GM13977 (cell line): Measurements from ENCODE around the gene TMEM178B.

Source experiments
- DNase-seq: peaks from one replicate; pipeline ENCODE4 v3.0.0; 2012; ENCODE audit warnings: low spot score
- in situ Hi-C: fragments of 300-500 bp; cut with MboI; formaldehyde crosslinking; loops from one replicate; pipeline ENCODE4 v1.12.0; 2022; ENCODE audit warnings: low sequenced_read_pairs, low pct_unique_long_range_greater_than_20kb, mixed read lengths, inconsistent platforms; ENCODE audit not compliant: unreplicated experiment
- TF ChIP-seq, protein P1 (sequence below): IDR thresholded peaks from 2 replicates; pipeline ENCODE4 v1.5.1; 2012; ENCODE audit warnings: mild to moderate bottlenecking, control low read depth; ENCODE audit not compliant: insufficient read depth; ENCODE audit errors: extremely low read depth, missing control alignments

Gene TMEM178B

GRCh38 chr7:141119187-141119586 is 45.3 kb downstream of the TMEM178B start:
- TF ChIP-seq, protein P1, sequence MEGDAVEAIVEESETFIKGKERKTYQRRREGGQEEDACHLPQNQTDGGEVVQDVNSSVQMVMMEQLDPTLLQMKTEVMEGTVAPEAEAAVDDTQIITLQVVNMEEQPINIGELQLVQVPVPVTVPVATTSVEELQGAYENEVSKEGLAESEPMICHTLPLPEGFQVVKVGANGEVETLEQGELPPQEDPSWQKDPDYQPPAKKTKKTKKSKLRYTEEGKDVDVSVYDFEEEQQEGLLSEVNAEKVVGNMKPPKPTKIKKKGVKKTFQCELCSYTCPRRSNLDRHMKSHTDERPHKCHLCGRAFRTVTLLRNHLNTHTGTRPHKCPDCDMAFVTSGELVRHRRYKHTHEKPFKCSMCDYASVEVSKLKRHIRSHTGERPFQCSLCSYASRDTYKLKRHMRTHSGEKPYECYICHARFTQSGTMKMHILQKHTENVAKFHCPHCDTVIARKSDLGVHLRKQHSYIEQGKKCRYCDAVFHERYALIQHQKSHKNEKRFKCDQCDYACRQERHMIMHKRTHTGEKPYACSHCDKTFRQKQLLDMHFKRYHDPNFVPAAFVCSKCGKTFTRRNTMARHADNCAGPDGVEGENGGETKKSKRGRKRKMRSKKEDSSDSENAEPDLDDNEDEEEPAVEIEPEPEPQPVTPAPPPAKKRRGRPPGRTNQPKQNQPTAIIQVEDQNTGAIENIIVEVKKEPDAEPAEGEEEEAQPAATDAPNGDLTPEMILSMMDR = no peak
- no peak for DNase-seq
- in situ Hi-C loops = no loop called here

DNA sequence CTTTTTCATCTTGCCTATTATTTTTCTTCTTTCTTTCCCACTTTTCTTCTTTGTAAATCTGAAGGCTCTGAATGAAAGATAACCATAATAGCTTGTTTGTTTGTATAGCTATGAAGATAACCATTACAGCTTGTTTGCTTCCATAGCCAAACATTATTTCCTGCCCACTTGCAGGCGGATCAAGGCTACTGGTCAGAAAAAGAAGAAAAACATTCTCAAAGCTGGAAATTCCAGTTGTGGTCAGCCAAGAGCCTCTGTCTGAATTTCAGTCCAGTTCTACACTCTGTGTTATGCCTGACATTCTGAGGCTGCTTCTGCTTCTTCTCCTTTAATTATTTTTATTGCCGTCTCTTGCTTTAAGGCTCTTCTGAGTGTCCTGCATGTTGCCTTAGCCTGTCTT is 48.9 kb downstream of the TMEM178B start:
- in situ Hi-C loops = no loop called here
- TF ChIP-seq, protein P1 = no peak

DNA sequence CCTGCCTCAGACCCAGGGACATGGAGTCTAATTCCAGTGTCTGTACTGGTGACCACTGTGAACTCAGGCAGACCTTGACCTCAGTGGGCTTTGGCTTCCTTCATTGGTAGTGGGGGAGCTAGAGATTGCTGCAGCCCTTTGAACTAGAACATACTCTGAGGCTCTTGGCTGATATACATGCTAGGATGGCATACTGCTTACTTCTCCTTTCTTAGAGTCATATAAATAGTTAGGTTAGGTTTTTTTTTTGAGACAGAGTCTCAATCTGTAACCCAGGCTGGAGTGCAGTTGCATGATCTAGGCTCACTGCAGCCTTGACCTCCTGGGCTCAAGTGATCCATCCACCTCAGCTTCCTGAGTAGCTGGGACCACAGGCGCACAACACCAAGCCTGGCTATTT is 49.7 kb downstream of the TMEM178B start:
- DNase-seq = no peak
- TF ChIP-seq, protein P1 = no peak
- in situ Hi-C loops = no loop called here

More for the DNA sequence above, 48.9 kb downstream of the TMEM178B start:
- no peak for DNase-seq

DNA sequence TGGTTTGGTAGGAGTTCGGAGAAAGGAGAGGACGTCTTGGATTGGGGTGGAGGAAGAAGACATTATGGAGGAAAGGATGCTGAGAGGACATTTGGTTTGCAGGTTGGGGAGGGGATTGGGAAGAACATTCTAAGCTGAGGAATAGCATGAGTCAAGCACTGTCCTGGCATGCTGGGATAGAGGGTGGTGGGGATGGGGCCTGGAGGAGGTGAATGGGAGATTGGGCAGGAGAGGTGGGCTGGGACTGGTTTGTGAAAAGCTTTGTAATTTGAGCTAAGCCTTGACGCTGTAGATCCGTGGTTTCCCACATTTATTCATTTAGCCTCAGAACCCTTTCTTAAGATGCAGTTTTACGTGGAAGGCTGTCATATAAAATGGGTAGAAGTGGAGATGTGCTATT is 52.2 kb downstream of the TMEM178B start:
- in situ Hi-C loops = no loop called here
- DNase-seq = no peak
- TF ChIP-seq, protein P1 = no peak

GRCh38 chr7:141128506-141128905 is 54.6 kb downstream of the TMEM178B start:
- in situ Hi-C loops = no loop called here
- TF ChIP-seq, protein P1 = no peak
- no peak for DNase-seq

GRCh38 chr7:141128931-141129330 is 55.1 kb downstream of the TMEM178B start:
- TF ChIP-seq, protein P1 = no peak
- DNase-seq = no peak
- in situ Hi-C loops = no loop called here

- TF ChIP-seq, protein P1 = no peak
- no peak for DNase-seq
- in situ Hi-C loops = no loop called here
Observed at GRCh38 chr7:141132671-141133070, 58.8 kb downstream of the TMEM178B start.
